ENCODE measurements around the gene AIG1. TPM values are rescaled to one million over a fixed set of nuclear protein-coding genes. Genes with fewer than 3 reads are reported as not detected.
"Not testable (repeated sequence)": the region's sequence is repeated elsewhere in the genome, so short reads cannot be mapped to it uniquely, and the experiment has no call there.

The AIG1 gene
- total RNA-seq, 2 experiments from 2014 or later = 16.1 to 20.0 TPM

GRCh38 chr6:143078468-143079324, 18.0 kb downstream of the AIG1 start:
- Mint-ChIP-seq H3K4me1 (ENCODE audit: low read depth) (peaks cover 8% of the 10 kb centered on the region), H3K9me3 (peaks cover 7% of the 10 kb centered on the region), H3K4me3 (no peak overlapping the region), H3K27me3 (no peaks in the 10 kb centered on the region), H3K36me3 (ENCODE audit: low read depth) (peaks cover 4% of the 10 kb centered on the region), H3K27ac (peak overlapping the region; percentile 32)
- no peak for TF ChIP-seq CTCF (IDR thresholded peaks at IDR 0.05)
- CTCF ChIA-PET = no interaction called here
- peak; percentile 20 for ATAC-seq
- intact Hi-C loops (cut with micrococcal nuclease) = no loop called here
- POLR2A ChIA-PET = interaction anchor here (0.9 kb wide), 1 partner anchor 17 kb away, joined by 3 read pairs; no protein-coding TSS in a partner anchor
- DNase-seq = no peak

- H3K36me3 Mint-ChIP-seq (ENCODE audit: low read depth) = peaks cover 4% of the 10 kb centered on the region
- peaks cover 8% of the 10 kb centered on the region for H3K4me1 Mint-ChIP-seq (ENCODE audit: low read depth)
- no peak for ATAC-seq
- DNase-seq = no peak
- H3K27me3 Mint-ChIP-seq = no peaks in the 10 kb centered on the region
- no peak overlapping the region for H3K27ac Mint-ChIP-seq
- ChIA-PET CTCF (no interaction called here), POLR2A (interaction anchor here (0.9 kb wide), 1 partner anchor 18 kb away, joined by 3 read pairs; no protein-coding TSS in a partner anchor)
- H3K4me3 Mint-ChIP-seq = no peak overlapping the region
- intact Hi-C loops (cut with micrococcal nuclease) = no loop called here
- no peak for TF ChIP-seq CTCF (IDR thresholded peaks at IDR 0.05)
- peaks cover 7% of the 10 kb centered on the region for H3K9me3 Mint-ChIP-seq
Observed at GRCh38 chr6:143079325-143079640, 18.6 kb downstream of the AIG1 start.

GRCh38 chr6:143082274-143082673, 21.6 kb downstream of the AIG1 start:
- H3K27me3 Mint-ChIP-seq; CTCF ChIA-PET; intact Hi-C loops (cut with micrococcal nuclease): not testable (repeated sequence)

GRCh38 chr6:143084019-143084418, 23.3 kb downstream of the AIG1 start:
- CTCF ChIA-PET; ATAC-seq; H3K9me3 Mint-ChIP-seq; H3K4me1 Mint-ChIP-seq (ENCODE audit: low read depth); DNase-seq; intact Hi-C loops (cut with micrococcal nuclease); H3K27me3 Mint-ChIP-seq; H3K4me3 Mint-ChIP-seq; POLR2A ChIA-PET; H3K36me3 Mint-ChIP-seq (ENCODE audit: low read depth); H3K27ac Mint-ChIP-seq: not testable (repeated sequence)

More at GRCh38 chr6:143082274-143082673, 21.6 kb downstream of the AIG1 start:
- ATAC-seq; H3K9me3 Mint-ChIP-seq; H3K4me3 Mint-ChIP-seq; H3K36me3 Mint-ChIP-seq (ENCODE audit: low read depth); H3K27ac Mint-ChIP-seq; POLR2A ChIA-PET; H3K4me1 Mint-ChIP-seq (ENCODE audit: low read depth); DNase-seq: not testable (repeated sequence)

- DNase-seq; H3K4me1 Mint-ChIP-seq (ENCODE audit: low read depth); H3K27ac Mint-ChIP-seq; ATAC-seq; H3K9me3 Mint-ChIP-seq; H3K27me3 Mint-ChIP-seq; POLR2A ChIA-PET; intact Hi-C loops (cut with micrococcal nuclease); H3K4me3 Mint-ChIP-seq; H3K36me3 Mint-ChIP-seq (ENCODE audit: low read depth): not testable (repeated sequence)
- CTCF ChIA-PET = interaction anchor here (1.1 kb wide), 1 partner anchor 395 kb away, joined by 3 read pairs; no protein-coding TSS in a partner anchor
Observed at GRCh38 chr6:143087335-143087734, 26.6 kb downstream of the AIG1 start.

GRCh38 chr6:143087856-143088255, 27.2 kb downstream of the AIG1 start:
- intact Hi-C loops (cut with micrococcal nuclease) = no loop called here
- peaks cover 8% of the 10 kb centered on the region for H3K4me1 Mint-ChIP-seq (ENCODE audit: low read depth)
- TF ChIP-seq CTCF (IDR thresholded peaks at IDR 0.05) = no peak
- no peak for ATAC-seq
- H3K27ac Mint-ChIP-seq = no peak overlapping the region
- no peaks in the 10 kb centered on the region for H3K9me3 Mint-ChIP-seq
- no peaks in the 10 kb centered on the region for H3K36me3 Mint-ChIP-seq (ENCODE audit: low read depth)
- POLR2A ChIA-PET = no interaction called here
- no peak overlapping the region for H3K4me3 Mint-ChIP-seq
- DNase-seq = no peak
- H3K27me3 Mint-ChIP-seq = no peaks in the 10 kb centered on the region
- CTCF ChIA-PET = interaction anchor here (1.1 kb wide), 1 partner anchor 395 kb away, joined by 3 read pairs; no protein-coding TSS in a partner anchor

Measured in activated CD8-positive, alpha-beta T cell treated with anti-CD3 and anti-CD28 coated beads for 36 hours (primary cell).